HepG2 (cell line): ENCODE measurements around the gene NFATC4. TPM values are rescaled to one million over a fixed set of nuclear protein-coding genes. Genes with fewer than 3 reads are reported as not detected.

Source experiments
- CSRNP2 ChIP-seq: sonication (generic); formaldehyde crosslinking; conservative IDR thresholded peaks from 2 replicates; pipeline ENCODE4 v1.8.0; 2022; ENCODE audit warnings: low read depth, missing genetic modification reagents
- GPBP1L1 ChIP-seq: sonication (generic); formaldehyde crosslinking; IDR thresholded peaks from 2 replicates; pipeline ENCODE4 v1.5.0; 2020; ENCODE audit warnings: mild to moderate bottlenecking, missing genetic modification reagents
- HMGXB4 ChIP-seq, 2 experiments: sonication (generic) in 1 of 2; formaldehyde crosslinking in 1 of 2; IDR thresholded peaks; 2 replicates each; pipeline versions ENCODE4 v1.4.0 to v1.6.1; 2018 to 2020; ENCODE audit warnings: missing genetic modification reagents in 2 of 2, borderline replicate concordance in 1 of 2, low read depth in 1 of 2, mild to moderate bottlenecking in 1 of 2, missing biosample characterization in 1 of 2
- HNF1B ChIP-seq: sonication (generic); formaldehyde crosslinking; IDR thresholded peaks from 2 replicates; pipeline ENCODE4 v1.5.1; 2020; ENCODE audit warnings: mild to moderate bottlenecking, moderate library complexity, missing genetic modification reagents
- ISX ChIP-seq: sonication (generic); formaldehyde crosslinking; conservative IDR thresholded peaks from 2 replicates; pipeline ENCODE4 v1.5.0; 2020; ENCODE audit warnings: missing genetic modification reagents
- NFIB ChIP-seq: sonication (generic); formaldehyde crosslinking; IDR thresholded peaks from 2 replicates; pipeline ENCODE4 v1.9.0; 2021; ENCODE audit warnings: missing genetic modification reagents, mild to moderate bottlenecking, borderline replicate concordance
- PRDM10 ChIP-seq: sonication (generic); formaldehyde crosslinking; IDR thresholded peaks from 2 replicates; pipeline ENCODE4 v1.4.0; 2020; ENCODE audit warnings: low read depth, missing genetic modification reagents
- SRSF9 ChIP-seq: fragments of 200-400 bp; formaldehyde crosslinking; IDR thresholded peaks from 2 replicates; pipeline ENCODE4 v1.6.1; 2018; ENCODE audit warnings: borderline replicate concordance, mild to moderate bottlenecking, low read depth, low read length; ENCODE audit not compliant: insufficient read depth, poor library complexity, severe bottlenecking
- ZFP90 ChIP-seq: sonication (generic); formaldehyde crosslinking; IDR thresholded peaks from 2 replicates; pipeline ENCODE4 v1.8.0; 2022; ENCODE audit warnings: missing genetic modification reagents, mild to moderate bottlenecking, inconsistent platforms, borderline replicate concordance
- ZNF296 ChIP-seq: sonication (generic); formaldehyde crosslinking; conservative IDR thresholded peaks from 2 replicates; pipeline ENCODE4 v1.5.0; 2020; ENCODE audit warnings: mild to moderate bottlenecking, missing genetic modification reagents
- ZNF331 ChIP-seq: sonication (generic); formaldehyde crosslinking; IDR thresholded peaks from 2 replicates; pipeline ENCODE4 v1.4.0; 2020; ENCODE audit warnings: missing genetic modification reagents
- ZNF629 ChIP-seq: sonication (generic); formaldehyde crosslinking; conservative IDR thresholded peaks from 2 replicates; pipeline ENCODE4 v1.5.0; 2020; ENCODE audit warnings: missing genetic modification reagents
- ZNF7 ChIP-seq: IDR thresholded peaks from 2 replicates; pipeline ENCODE4 v1.6.1; 2016; ENCODE audit warnings: missing biosample characterization, missing genetic modification reagents
- ZUFSP ChIP-seq: sonication (generic); formaldehyde crosslinking; IDR thresholded peaks from 2 replicates; pipeline ENCODE4 v1.9.0; 2021; ENCODE audit warnings: missing genetic modification reagents, mild to moderate bottlenecking, borderline replicate concordance
- polyA plus RNA-seq, 8 experiments: library from polyadenylated mRNA; depleted of rRNA in 3 of 8; stranded (reverse) in 7 of 8; unstranded in 1 of 8; fragments of >200 nt; fragmentation: Illumina TruSeq in 4 of 8; extraction: Trizol in 4 of 8; gene quantifications; 2 replicates each; pipeline versions ENCODE4 v1.2.1 to v1.2.3, GENCODE V29; 2011 to 2016; ENCODE audit warnings: low read depth in 4 of 8, missing spikeins in 1 of 8, mixed read lengths in 1 of 8; ENCODE audit not compliant: insufficient read depth in 1 of 8
- total RNA-seq, 5 experiments: library from RNA; depleted of rRNA; stranded (reverse); fragments of >200 nt; fragmentation: Illumina TruSeq; extraction: Trizol; gene quantifications; 2 replicates each; pipeline ENCODE4 v1.2.3, GENCODE V29; 2016; ENCODE audit warnings: low read depth in 1 of 5

The NFATC4 gene
- total and polyA plus RNA-seq, 2 of the 13 experiments (the other 11 are each of a cell fraction or from before 2014, with no cell fraction given) = 0.04 to 0.15 TPM

GRCh38 chr14:24427537-24428508, 59.8 kb downstream of the NFATC4 start (continued):
- 0 out of 2 replicates have a peak, but pooled peaks have one; percentile 42 for TF ChIP-seq PRDM10 (CRISPR knock-in tag)
- TF ChIP-seq CSRNP2 (CRISPR knock-in tag) = no peak
- TF ChIP-seq NFIB = no peak
- no peak for TF ChIP-seq GPBP1L1 (CRISPR knock-in tag)
- 0 out of 4 replicates have a peak, but pooled peaks of 1 of the 2 experiments have one; percentile 12 for TF ChIP-seq HMGXB4 (CRISPR knock-in tag; IDR thresholded peaks at IDR 0.05; ENCODE audit: borderline replicate concordance in 1 of 2, low read depth in 1 of 2)
- TF ChIP-seq SRSF9 = no peak
- no peak for TF ChIP-seq ZNF629 (CRISPR knock-in tag)
- TF ChIP-seq ZUFSP (CRISPR knock-in tag) = no peak
- no peak; the same call in 1 of the 2 replicates for TF ChIP-seq ZFP90 (CRISPR knock-in tag)
- TF ChIP-seq ZNF331 = peak; percentile 2; the same call in 1 of the 2 replicates
- no peak for TF ChIP-seq ZNF7 (CRISPR knock-in tag)
- TF ChIP-seq ZNF296 = no peak
- TF ChIP-seq HNF1B = no peak
- no peak for TF ChIP-seq ISX (CRISPR knock-in tag)
